Keratinocyte (primary cell): Measurements from ENCODE around the gene THUMPD3. TPM values are rescaled to one million over a fixed set of nuclear protein-coding genes. Genes with fewer than 3 reads are reported as not detected.

ENCODE experiments used
- DNase-seq: peaks from one replicate; pipeline ENCODE4 v3.0.0-alpha.2; 2011; ENCODE audit warnings: low read depth, missing footprints, low spot score
- FAIRE-seq: peaks from 2 replicates; lab custom pipeline; 2011; peaks lifted over from hg19 to GRCh38; lab: Jason Lieb, UNC
- H2AFZ ChIP-seq: 2 replicates; pipeline ENCODE4 v1.6.0; 2012; ENCODE audit warnings: low read length, control low read depth, inconsistent platforms; ENCODE audit not compliant: control insufficient read depth
- H3K27ac ChIP-seq: 2 replicates; pipeline ENCODE4 v1.5.1; 2011; ENCODE audit warnings: low read length; ENCODE audit not compliant: control insufficient read depth, insufficient read depth
- H3K27me3 ChIP-seq: 3 replicates; pipeline ENCODE4 v1.6.0; 2011; ENCODE audit warnings: low read length; ENCODE audit not compliant: control insufficient read depth, insufficient read depth; ENCODE audit errors: extremely low read depth
- H3K36me3 ChIP-seq, 2 experiments: 2 replicates in 1 of 2; 3 replicates in 1 of 2; pipeline ENCODE4 v1.5.1; 2011; ENCODE audit warnings: low read length in 2 of 2, mild to moderate bottlenecking in 1 of 2; ENCODE audit not compliant: control insufficient read depth in 2 of 2, insufficient read depth in 2 of 2; ENCODE audit errors: extremely low read depth in 1 of 2
- H3K4me1 ChIP-seq: 3 replicates; pipeline ENCODE4 v1.5.1; 2011; ENCODE audit warnings: low read length; ENCODE audit not compliant: control insufficient read depth, insufficient read depth; ENCODE audit errors: extremely low read depth
- H3K4me2 ChIP-seq: 3 replicates; pipeline ENCODE4 v1.6.0; 2011; ENCODE audit warnings: low read depth, low read length; ENCODE audit not compliant: control insufficient read depth, insufficient read depth; ENCODE audit errors: extremely low read depth
- H3K4me3 ChIP-seq, 3 experiments: fragments of 200-600 bp in 1 of 3; sonication (generic) in 1 of 3; 2 replicates in 2 of 3; 3 replicates in 1 of 3; pipeline ENCODE4 v1.5.1; 2011 to 2016; ENCODE audit warnings: low read length in 3 of 3, mild to moderate bottlenecking in 3 of 3, control low read depth in 2 of 3, inconsistent platforms in 1 of 3, low read depth in 1 of 3, mixed read lengths in 1 of 3, mixed run types in 1 of 3, moderate library complexity in 1 of 3; ENCODE audit not compliant: control insufficient read depth in 2 of 3, insufficient read depth in 2 of 3; ENCODE audit errors: extremely low read depth in 1 of 3
- H3K79me2 ChIP-seq: 2 replicates; pipeline ENCODE4 v1.6.0; 2012; ENCODE audit warnings: low read length; ENCODE audit not compliant: control insufficient read depth, insufficient read depth
- H3K9ac ChIP-seq: 3 replicates; pipeline ENCODE4 v1.6.0; 2011; ENCODE audit warnings: low read length; ENCODE audit not compliant: control insufficient read depth, insufficient read depth; ENCODE audit errors: extremely low read depth
- H3K9me1 ChIP-seq: 3 replicates; pipeline ENCODE4 v1.6.0; 2011; ENCODE audit warnings: low read length; ENCODE audit not compliant: control insufficient read depth, insufficient read depth; ENCODE audit errors: extremely low read depth
- H3K9me3 ChIP-seq: 2 replicates; pipeline ENCODE4 v1.5.1; 2012; ENCODE audit warnings: low read depth, low read length; ENCODE audit not compliant: control insufficient read depth
- H4K20me1 ChIP-seq: 3 replicates; pipeline ENCODE4 v1.6.0; 2011; ENCODE audit warnings: low read length; ENCODE audit not compliant: control insufficient read depth, insufficient read depth; ENCODE audit errors: extremely low read depth
- CTCF ChIP-seq, 3 experiments: IDR thresholded peaks in 1 of 3; conservative IDR thresholded peaks in 1 of 3; optimal IDR thresholded peaks in 1 of 3; 2 replicates in 2 of 3; 3 replicates in 1 of 3; pipeline versions ENCODE3 to v1.5.1; 2011; ENCODE audit warnings: low read length in 3 of 3, mild to moderate bottlenecking in 3 of 3, moderate library complexity in 2 of 3, control low read depth in 1 of 3, inconsistent platforms in 1 of 3; ENCODE audit not compliant: insufficient read depth in 2 of 3; ENCODE audit errors: extremely low read depth in 1 of 3
- EZH2 ChIP-seq: IDR thresholded peaks from one replicate; pipeline ENCODE4 v1.6.1; 2012; ENCODE audit warnings: inconsistent platforms, mild to moderate bottlenecking, low read length, moderate library complexity
- dilution Hi-C: fragments of 300-500 bp; cut with MboI; formaldehyde crosslinking; loops from one replicate; pipeline ENCODE4 v1.7.0; 2020; ENCODE audit warnings: low sequenced_read_pairs; ENCODE audit not compliant: extremely low pct_ligation_motif_present
- polyA plus RNA-seq, 5 experiments: library from polyadenylated mRNA; depleted of rRNA in 3 of 5; stranded (reverse) in 3 of 5; stranded (forward) in 1 of 5; unstranded in 1 of 5; fragments of >200 nt; gene quantifications; 1 replicate in 1 of 5; 2 replicates in 3 of 5; 3 replicates in 1 of 5; pipeline versions ENCODE4 v1.2.1 to v1.2.3, GENCODE V29; 2011 to 2012; ENCODE audit warnings: missing spikeins in 2 of 5, low read depth in 1 of 5, low replicate concordance in 1 of 5

The THUMPD3 gene
- polyA plus RNA-seq, 1 donor (not counting 4 experiments of a cell fraction or from before 2014, with no cell fraction given) = 59.8 TPM

DNA sequence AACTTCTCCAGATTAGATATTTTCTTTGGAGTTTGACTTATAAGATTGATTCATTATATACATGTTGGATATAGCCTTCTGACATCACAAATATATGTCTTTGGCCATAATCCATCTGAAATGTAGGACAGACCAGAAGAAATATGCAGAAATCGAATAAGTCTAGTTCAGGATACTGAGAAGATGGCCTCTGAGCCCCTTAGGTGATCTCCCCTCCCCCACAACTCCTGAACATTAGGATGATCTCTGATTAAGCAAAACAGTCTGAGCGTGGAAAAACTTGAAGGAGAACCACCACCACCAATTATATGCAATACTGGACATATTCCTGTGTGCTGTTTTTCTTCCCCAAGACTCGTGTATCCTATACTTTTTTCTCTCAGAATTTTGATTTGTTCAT is 37.8 kb downstream of the THUMPD3 start:
- no peak for TF ChIP-seq EZH2
- no peak for TF ChIP-seq CTCF (optimal IDR thresholded peaks at IDR 0.05 in 1 of 3, IDR thresholded peaks at IDR 0.05 in 1 of 3, conservative IDR thresholded peaks at IDR 0.05 in 1 of 3; ENCODE audit: extremely low read depth in 1 of 3, insufficient read depth in 2 of 3, low read length in 3 of 3)
- Histone ChIP-seq H3K27me3 (no peaks in the 10 kb centered on the region), H3K4me3 (peak overlapping the region in 2 of 3 experiments; percentile 6 to 87), H3K27ac (peak overlapping the region; percentile 99), H2AFZ (no peak overlapping the region), H3K4me1 (peaks cover 52% of the 10 kb centered on the region), H3K79me2 (peaks cover 84% of the 10 kb centered on the region), H3K9me3 (no peaks in the 10 kb centered on the region), H3K4me2 (peak overlapping the region; percentile 96), H3K9ac (peak overlapping the region; percentile 29), H4K20me1 (peaks cover 27% of the 10 kb centered on the region), H3K9me1 (peaks cover 2% of the 10 kb centered on the region), H3K36me3 (no peaks in the 10 kb centered on the region)
- FAIRE-seq (peak; percentile 26), DNase-seq (no peak)
- dilution Hi-C loops = no loop called here

- Histone ChIP-seq H3K27ac (peak overlapping the region; percentile 99), H3K36me3 (no peaks in the 10 kb centered on the region), H3K9ac (no peak overlapping the region), H3K27me3 (no peaks in the 10 kb centered on the region), H3K4me2 (peak overlapping the region; percentile 96), H3K4me3 (peak overlapping the region; percentile 7 to 38 (median 22)), H3K79me2 (peaks cover 93% of the 10 kb centered on the region), H4K20me1 (peaks cover 30% of the 10 kb centered on the region), H2AFZ (no peak overlapping the region), H3K9me3 (no peaks in the 10 kb centered on the region), H3K9me1 (peaks cover 2% of the 10 kb centered on the region), H3K4me1 (peaks cover 56% of the 10 kb centered on the region)
- DNase-seq (no peak), FAIRE-seq (no peak)
- TF ChIP-seq CTCF (optimal IDR thresholded peaks at IDR 0.05 in 1 of 3, IDR thresholded peaks at IDR 0.05 in 1 of 3, conservative IDR thresholded peaks at IDR 0.05 in 1 of 3; ENCODE audit: extremely low read depth in 1 of 3, insufficient read depth in 2 of 3, low read length in 3 of 3) (no peak), EZH2 (no peak)
- dilution Hi-C loops = no loop called here
These were observed 39.1 kb downstream of the THUMPD3 start for GRCh38 chr3:9401986-9402385.
